ENCODE measurements around the gene TTLL4. TPM values are rescaled to one million over a fixed set of nuclear protein-coding genes. Genes with fewer than 3 reads are reported as not detected.

TTLL4 gene
- total RNA-seq, 1 donor from 2014 or later, result 36.0 TPM

DNA sequence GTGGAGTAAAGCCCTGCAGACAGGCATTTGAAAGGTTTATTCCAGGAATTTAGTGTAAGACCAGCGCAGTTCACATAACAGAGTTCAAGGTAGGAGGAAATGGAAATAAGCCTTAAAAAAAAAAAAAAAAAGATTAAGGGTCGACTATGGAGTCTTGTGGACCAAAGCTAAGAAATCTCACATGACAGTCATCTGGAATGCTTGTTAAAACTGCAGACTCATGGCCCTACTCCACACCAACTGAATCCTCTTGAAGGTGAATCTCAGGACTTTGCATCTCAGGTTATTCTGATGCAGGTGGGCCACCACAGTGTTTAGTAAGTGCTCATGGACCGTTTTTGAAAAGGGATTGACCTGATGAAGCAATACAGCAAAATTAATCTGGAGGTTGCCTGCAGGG is 8.8 kb downstream of the TTLL4 start:
- no peaks in the 10 kb centered on the region for H3K9me3 Mint-ChIP-seq
- DNase-seq (no peak), ATAC-seq (ENCODE audit: low read depth) (no peak)
- no peak overlapping the region for H3K27ac Mint-ChIP-seq
- no peaks in the 10 kb centered on the region for H3K27me3 Mint-ChIP-seq
- ChIA-PET POLR2A (no interaction called here), CTCF (no interaction called here)
- peaks cover 5% of the 10 kb centered on the region for H3K4me1 Mint-ChIP-seq
- no peak overlapping the region for H3K4me3 Mint-ChIP-seq
- H3K36me3 Mint-ChIP-seq (ENCODE audit: low read depth), result peaks cover 21% of the 10 kb centered on the region
- TF ChIP-seq, protein P1, sequence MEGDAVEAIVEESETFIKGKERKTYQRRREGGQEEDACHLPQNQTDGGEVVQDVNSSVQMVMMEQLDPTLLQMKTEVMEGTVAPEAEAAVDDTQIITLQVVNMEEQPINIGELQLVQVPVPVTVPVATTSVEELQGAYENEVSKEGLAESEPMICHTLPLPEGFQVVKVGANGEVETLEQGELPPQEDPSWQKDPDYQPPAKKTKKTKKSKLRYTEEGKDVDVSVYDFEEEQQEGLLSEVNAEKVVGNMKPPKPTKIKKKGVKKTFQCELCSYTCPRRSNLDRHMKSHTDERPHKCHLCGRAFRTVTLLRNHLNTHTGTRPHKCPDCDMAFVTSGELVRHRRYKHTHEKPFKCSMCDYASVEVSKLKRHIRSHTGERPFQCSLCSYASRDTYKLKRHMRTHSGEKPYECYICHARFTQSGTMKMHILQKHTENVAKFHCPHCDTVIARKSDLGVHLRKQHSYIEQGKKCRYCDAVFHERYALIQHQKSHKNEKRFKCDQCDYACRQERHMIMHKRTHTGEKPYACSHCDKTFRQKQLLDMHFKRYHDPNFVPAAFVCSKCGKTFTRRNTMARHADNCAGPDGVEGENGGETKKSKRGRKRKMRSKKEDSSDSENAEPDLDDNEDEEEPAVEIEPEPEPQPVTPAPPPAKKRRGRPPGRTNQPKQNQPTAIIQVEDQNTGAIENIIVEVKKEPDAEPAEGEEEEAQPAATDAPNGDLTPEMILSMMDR (IDR thresholded peaks at IDR 0.05), result no peak
- intact Hi-C loops (cut with micrococcal nuclease), result no loop called here

DNA sequence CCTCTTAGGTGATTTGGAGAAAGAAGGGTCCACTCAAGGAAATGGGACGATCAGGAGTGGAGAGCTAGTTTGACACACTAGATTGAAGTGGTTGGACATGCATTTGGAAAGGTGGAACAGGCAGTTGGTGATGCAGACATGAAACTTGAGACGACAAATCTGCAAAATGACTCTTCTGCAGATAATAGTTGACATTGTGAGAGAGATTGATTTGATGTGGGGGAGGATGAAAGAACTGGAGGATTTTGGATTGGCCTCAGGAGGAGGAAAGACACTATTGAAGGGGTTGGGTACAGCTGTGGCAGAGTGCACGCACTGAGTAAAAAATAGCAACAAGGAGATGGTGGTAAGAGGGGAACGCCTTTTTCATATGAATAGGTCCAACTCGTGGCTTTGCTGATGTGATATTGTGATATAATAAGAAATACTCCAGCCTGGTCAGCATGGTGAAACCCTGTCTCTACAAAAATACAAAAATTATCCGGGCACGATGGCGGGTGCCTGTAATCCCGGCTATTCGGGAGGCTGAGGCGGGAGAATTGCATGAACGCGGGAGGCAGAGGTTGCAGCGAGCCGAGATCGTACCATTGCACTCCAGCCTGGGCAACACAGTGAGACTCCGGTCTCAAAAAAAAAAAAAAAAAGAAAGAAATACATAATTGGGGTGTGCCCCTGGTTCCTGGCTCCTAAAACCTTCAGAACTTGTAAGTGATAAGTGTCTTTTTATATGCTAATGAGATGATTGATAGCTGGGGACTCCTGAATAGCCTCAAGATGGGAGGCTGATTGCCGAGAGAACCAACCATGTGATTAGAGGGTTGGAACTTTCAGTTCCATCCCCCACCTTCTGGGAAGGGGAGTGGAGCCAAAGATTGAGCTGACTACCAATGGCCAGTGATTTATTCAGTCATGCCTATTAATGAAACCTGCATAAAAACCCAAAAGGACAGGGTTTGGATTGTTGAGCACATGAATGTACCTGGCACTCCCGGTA is 9.7 kb downstream of the TTLL4 start:
- Mint-ChIP-seq H3K36me3 (ENCODE audit: low read depth) (peaks cover 21% of the 10 kb centered on the region), H3K4me1 (peaks cover 5% of the 10 kb centered on the region), H3K27me3 (no peaks in the 10 kb centered on the region), H3K9me3 (no peaks in the 10 kb centered on the region), H3K27ac (no peak overlapping the region), H3K4me3 (no peak overlapping the region)
- no peak for ATAC-seq (ENCODE audit: low read depth)
- POLR2A ChIA-PET, result no interaction called here
- intact Hi-C loops (cut with micrococcal nuclease), result no loop called here
- TF ChIP-seq, protein P1 (IDR thresholded peaks at IDR 0.05), result no peak
- CTCF ChIA-PET, result no interaction called here
- no peak for DNase-seq

DNA sequence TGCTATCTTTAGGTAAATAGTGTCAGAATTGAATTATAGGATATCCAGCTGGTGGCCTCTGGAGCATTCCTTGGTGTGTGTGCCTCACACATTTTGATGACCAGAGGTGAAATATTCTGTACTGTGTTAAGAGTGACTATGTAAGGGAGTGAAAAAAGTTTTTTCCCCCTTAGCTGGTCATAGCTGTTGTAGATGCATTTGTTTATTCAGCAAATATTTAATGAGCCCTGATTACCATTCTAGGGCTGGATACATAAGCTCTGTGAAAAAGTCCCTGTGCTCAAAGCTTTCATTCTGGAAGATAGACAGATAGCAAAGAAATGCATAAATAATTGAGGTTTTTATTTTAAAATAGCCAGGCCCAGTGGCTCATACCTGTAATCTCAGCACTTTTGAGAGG is 10.9 kb downstream of the TTLL4 start:
- Mint-ChIP-seq H3K27me3 (no peaks in the 10 kb centered on the region), H3K9me3 (peaks cover 5% of the 10 kb centered on the region), H3K4me1 (peaks cover 5% of the 10 kb centered on the region), H3K36me3 (ENCODE audit: low read depth) (peaks cover 22% of the 10 kb centered on the region), H3K4me3 (no peak overlapping the region), H3K27ac (no peak overlapping the region)
- intact Hi-C loops (cut with micrococcal nuclease), result no loop called here
- DNase-seq, result no peak
- ChIA-PET POLR2A (no interaction called here), CTCF (no interaction called here)
- no peak for ATAC-seq (ENCODE audit: low read depth)
- TF ChIP-seq, protein P1 (IDR thresholded peaks at IDR 0.05), result no peak

DNA sequence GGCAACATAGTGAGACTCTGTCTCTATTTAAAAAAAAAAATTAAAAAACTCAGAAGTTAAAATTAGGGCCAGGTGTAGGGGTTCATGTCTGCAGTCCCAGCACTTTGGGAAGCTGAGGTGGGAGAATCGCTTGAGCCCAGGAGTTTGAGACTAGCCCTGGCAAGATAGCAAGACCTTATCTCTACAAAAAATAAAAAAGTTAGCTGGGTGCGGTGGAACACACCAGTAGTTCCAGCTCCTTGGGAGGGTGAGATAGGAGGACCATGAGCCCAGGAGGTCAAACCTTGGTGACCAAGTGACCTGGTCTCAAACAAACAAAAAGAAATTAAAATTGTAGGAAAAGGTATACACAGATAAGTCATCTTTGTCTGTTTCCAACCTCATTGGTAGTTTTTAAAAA is 11.3 kb downstream of the TTLL4 start:
- Mint-ChIP-seq H3K9me3 (peaks cover 5% of the 10 kb centered on the region), H3K27ac (no peak overlapping the region), H3K4me3 (no peak overlapping the region), H3K27me3 (no peaks in the 10 kb centered on the region), H3K36me3 (ENCODE audit: low read depth) (peaks cover 20% of the 10 kb centered on the region), H3K4me1 (peaks cover 5% of the 10 kb centered on the region)
- intact Hi-C loops (cut with micrococcal nuclease), result no loop called here
- POLR2A ChIA-PET, result interaction anchor here (0.6 kb wide), 1 partner anchor 11 kb away, joined by 3 read pairs; no protein-coding TSS in a partner anchor
- DNase-seq (no peak), ATAC-seq (ENCODE audit: low read depth) (no peak)
- TF ChIP-seq, protein P1 (IDR thresholded peaks at IDR 0.05), result no peak
- CTCF ChIA-PET, result no interaction called here

DNA sequence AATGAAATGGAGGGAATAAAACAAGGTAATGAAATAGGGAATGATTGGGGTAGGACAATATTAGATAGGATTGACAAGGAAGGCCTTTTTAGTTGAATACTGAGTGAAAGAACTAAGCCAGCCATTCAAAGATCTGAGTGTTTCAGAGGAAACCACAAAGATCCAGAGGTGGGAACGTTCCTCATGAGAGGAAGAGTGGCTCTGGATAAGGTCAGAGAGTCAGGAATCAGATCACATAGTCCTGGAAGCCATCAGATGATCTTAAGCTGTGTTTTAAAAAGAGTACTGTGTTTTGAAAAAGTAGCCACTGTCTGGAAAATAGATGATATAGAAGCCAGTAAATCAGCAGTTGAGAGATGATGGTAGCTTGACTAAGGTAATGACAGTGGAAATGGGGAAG is 11.8 kb downstream of the TTLL4 start:
- Mint-ChIP-seq H3K36me3 (ENCODE audit: low read depth) (peaks cover 20% of the 10 kb centered on the region), H3K4me3 (no peak overlapping the region), H3K27me3 (no peaks in the 10 kb centered on the region), H3K9me3 (peaks cover 5% of the 10 kb centered on the region), H3K27ac (no peak overlapping the region), H3K4me1 (peaks cover 4% of the 10 kb centered on the region)
- CTCF ChIA-PET, result interaction anchor here (0.8 kb wide), 1 partner anchor 125 kb away, joined by 3 read pairs; no protein-coding TSS in a partner anchor
- DNase-seq (no peak), ATAC-seq (ENCODE audit: low read depth) (no peak)
- intact Hi-C loops (cut with micrococcal nuclease), result no loop called here
- TF ChIP-seq, protein P1 (IDR thresholded peaks at IDR 0.05), result no peak
- POLR2A ChIA-PET, result interaction anchor here (0.6 kb wide), 1 partner anchor 11 kb away, joined by 3 read pairs; no protein-coding TSS in a partner anchor

Measured in activated B cell treated with CpG ODN at 0.5 μM for 24 hours (primary cell).